ENCODE data around the gene TEX38. TPM values are rescaled to one million over a fixed set of nuclear protein-coding genes. Genes with fewer than 3 reads are reported as not detected.

The TEX38 gene
- total RNA-seq, result not detected

DNA sequence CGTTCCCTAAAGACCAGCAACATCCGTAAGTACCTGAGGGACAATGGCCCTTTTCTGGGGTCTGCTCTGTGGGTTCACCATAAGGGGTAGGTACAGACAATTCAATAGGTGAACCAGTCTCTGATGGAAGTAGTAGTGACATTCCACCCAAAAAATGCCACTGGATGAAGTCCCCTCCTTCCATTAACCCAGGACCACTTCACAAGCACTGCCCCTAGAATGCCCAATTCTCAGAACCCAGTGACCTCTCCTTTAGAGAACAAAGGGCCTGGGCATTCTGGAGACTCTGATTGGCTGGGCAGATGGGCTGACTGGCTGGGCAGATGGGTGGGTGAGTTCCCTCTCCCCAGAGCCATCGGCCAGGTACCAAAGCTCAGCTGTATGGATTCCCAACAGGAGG, at the start of gene TEX38:
Gene TEX38 (plus strand): TSS at position 301 of the 400 bp plus-strand sequence. CDS start 81 bp downstream, at position 382.
- H3K36me3 ChIP-seq, result peaks cover 0 to 10% of the 10 kb centered on the region in 2 donors
- H3K27ac ChIP-seq, result no peak within 1 kb of the TSS
- H3K4me1 ChIP-seq, result peaks cover 19% of the 10 kb centered on the region
- no peak for TF ChIP-seq POLR2A (IDR thresholded peaks at IDR 0.05)
- TF ChIP-seq, protein P1, sequence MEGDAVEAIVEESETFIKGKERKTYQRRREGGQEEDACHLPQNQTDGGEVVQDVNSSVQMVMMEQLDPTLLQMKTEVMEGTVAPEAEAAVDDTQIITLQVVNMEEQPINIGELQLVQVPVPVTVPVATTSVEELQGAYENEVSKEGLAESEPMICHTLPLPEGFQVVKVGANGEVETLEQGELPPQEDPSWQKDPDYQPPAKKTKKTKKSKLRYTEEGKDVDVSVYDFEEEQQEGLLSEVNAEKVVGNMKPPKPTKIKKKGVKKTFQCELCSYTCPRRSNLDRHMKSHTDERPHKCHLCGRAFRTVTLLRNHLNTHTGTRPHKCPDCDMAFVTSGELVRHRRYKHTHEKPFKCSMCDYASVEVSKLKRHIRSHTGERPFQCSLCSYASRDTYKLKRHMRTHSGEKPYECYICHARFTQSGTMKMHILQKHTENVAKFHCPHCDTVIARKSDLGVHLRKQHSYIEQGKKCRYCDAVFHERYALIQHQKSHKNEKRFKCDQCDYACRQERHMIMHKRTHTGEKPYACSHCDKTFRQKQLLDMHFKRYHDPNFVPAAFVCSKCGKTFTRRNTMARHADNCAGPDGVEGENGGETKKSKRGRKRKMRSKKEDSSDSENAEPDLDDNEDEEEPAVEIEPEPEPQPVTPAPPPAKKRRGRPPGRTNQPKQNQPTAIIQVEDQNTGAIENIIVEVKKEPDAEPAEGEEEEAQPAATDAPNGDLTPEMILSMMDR (IDR thresholded peaks at IDR 0.05), result no peak
- TF ChIP-seq POLR2AphosphoS5 (IDR thresholded peaks at IDR 0.05; ENCODE audit: insufficient read depth in 1 of 2, low read depth in 1 of 2), result no peak
- no peak for DNase-seq (ENCODE audit: extremely low spot score in 2 of 2)
- H3K27me3 ChIP-seq, result no peaks in the 10 kb centered on the region
- H3K4me3 ChIP-seq, result no peak within 1 kb of the TSS
- intact Hi-C loops (cut with DNase I), result no loop called here
- H3K9me3 ChIP-seq, result no peaks in the 10 kb centered on the region

DNA sequence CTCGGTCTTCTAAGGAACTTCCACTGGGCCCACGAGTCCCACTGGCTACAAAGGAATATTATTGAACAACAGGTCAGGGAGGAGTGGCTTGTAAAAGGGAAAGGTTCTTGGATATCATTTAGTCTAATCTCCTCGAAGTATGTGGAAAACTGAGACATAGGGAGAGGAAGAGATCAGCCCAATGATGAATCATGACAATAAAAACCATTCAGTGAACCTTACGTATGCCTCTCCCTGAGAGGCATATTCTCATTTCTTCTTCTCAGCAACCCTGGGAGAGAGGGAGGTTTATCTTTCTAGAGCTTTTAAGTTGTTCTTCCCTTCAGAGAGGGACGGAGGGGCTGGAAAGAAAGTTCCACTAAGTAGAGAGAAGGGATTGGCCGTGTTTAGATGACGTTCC, 49.7 kb upstream of the TEX38 start:
- TF ChIP-seq, protein P1 (IDR thresholded peaks at IDR 0.05), result no peak
- TF ChIP-seq POLR2A (IDR thresholded peaks at IDR 0.05) (no peak), POLR2AphosphoS5 (IDR thresholded peaks at IDR 0.05; ENCODE audit: insufficient read depth in 1 of 2, low read depth in 1 of 2) (no peak)
- no peaks in the 10 kb centered on the region for H3K9me3 ChIP-seq
- intact Hi-C loops (cut with DNase I), result no loop called here
- H3K27me3 ChIP-seq, result no peaks in the 10 kb centered on the region
- H3K4me3 ChIP-seq, result no peak overlapping the region
- peak overlapping the region; percentile 64 for H3K27ac ChIP-seq
- no peaks in the 10 kb centered on the region for H3K36me3 ChIP-seq
- H3K4me1 ChIP-seq, result peaks cover 30% of the 10 kb centered on the region
- no peak for DNase-seq (ENCODE audit: extremely low spot score in 2 of 2)

DNA sequence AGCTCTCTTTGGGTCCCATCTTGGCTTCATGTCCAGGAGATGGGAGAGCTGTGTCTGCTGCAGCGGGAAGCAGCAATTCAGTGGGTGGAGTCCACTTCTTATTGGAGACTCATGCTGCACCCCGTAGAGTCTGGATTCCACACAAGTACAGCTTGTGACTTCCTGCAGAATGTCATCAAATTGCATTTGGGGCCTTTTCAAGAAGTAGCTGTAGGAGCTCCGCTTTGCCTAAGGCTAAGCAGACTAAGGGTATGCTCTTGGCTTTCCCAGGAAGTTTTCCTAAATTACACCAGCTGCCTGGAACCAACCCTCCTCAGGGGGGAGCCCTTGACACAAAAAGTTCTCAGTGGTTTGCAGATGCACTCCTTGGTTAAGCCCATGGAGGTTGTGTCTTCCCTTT, 49.3 kb upstream of the TEX38 start:
- H3K27me3 ChIP-seq, result no peaks in the 10 kb centered on the region
- TF ChIP-seq, protein P1 (IDR thresholded peaks at IDR 0.05), result peak in 2 of 3 experiments; percentile 29 to 49
- TF ChIP-seq POLR2A (IDR thresholded peaks at IDR 0.05) (no peak), POLR2AphosphoS5 (IDR thresholded peaks at IDR 0.05; ENCODE audit: insufficient read depth in 1 of 2, low read depth in 1 of 2) (peak in 1 of 2 donors; percentile 27)
- H3K4me3 ChIP-seq, result no peak overlapping the region
- H3K4me1 ChIP-seq, result peaks cover 25% of the 10 kb centered on the region
- no peaks in the 10 kb centered on the region for H3K36me3 ChIP-seq
- intact Hi-C loops (cut with DNase I), result no loop called here
- no peak for DNase-seq (ENCODE audit: extremely low spot score in 2 of 2)
- H3K9me3 ChIP-seq, result no peaks in the 10 kb centered on the region
- H3K27ac ChIP-seq, result peak overlapping the region; percentile 64

DNA sequence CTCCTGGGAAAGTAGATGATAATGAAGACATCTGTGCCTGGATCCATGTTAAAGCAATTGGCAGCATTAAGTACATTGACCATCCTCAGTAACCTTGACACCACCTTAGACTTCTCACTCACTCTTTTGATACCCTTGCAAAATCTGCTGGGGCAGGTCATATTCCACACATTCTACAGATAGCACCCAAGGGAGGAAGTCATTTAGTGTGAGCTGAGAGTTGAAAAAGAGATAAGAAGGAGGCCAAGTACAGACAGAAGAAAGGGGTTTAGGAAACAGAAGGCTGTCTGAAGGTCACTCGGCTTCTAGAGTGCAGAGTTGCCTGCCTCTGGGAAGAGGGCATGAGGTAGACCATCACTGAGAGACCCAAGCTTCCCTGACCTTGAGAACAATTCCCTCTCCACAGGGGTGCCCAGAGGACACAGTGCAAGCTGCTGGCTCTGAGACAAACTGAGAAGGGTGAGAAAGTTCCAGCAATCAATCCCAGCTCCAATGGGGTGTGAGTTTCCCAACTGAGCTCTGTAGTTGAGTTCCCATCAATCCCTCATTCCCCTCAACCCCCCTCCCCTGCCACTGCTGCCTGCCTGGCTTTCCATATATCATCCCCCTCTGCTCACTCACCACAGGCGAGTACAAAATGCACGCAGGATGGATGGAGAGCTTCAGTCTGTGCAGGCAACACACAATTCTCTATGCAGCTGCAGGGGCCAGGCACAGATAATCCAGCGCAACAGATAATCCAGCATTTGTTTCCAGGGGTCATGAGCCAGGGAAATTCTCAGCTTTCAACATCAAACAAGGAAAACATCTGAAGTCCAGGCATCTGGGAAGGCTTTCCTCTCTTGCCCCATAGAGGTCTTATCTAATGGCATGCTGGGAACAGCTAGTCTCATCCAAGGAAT, 47.7 kb upstream of the TEX38 start:
- no peak for DNase-seq (ENCODE audit: extremely low spot score in 2 of 2)
- no peak for TF ChIP-seq POLR2A (IDR thresholded peaks at IDR 0.05)
- TF ChIP-seq, protein P1 (IDR thresholded peaks at IDR 0.05), result no peak
- TF ChIP-seq POLR2AphosphoS5 (IDR thresholded peaks at IDR 0.05; ENCODE audit: insufficient read depth in 1 of 2, low read depth in 1 of 2), result no peak
- H3K4me1 ChIP-seq, result peaks cover 23% of the 10 kb centered on the region
- no peak overlapping the region for H3K4me3 ChIP-seq
- no peak overlapping the region for H3K27ac ChIP-seq
- H3K27me3 ChIP-seq, result no peaks in the 10 kb centered on the region
- no peaks in the 10 kb centered on the region for H3K9me3 ChIP-seq
- H3K36me3 ChIP-seq, result no peaks in the 10 kb centered on the region
- intact Hi-C loops (cut with DNase I), result no loop called here

DNA sequence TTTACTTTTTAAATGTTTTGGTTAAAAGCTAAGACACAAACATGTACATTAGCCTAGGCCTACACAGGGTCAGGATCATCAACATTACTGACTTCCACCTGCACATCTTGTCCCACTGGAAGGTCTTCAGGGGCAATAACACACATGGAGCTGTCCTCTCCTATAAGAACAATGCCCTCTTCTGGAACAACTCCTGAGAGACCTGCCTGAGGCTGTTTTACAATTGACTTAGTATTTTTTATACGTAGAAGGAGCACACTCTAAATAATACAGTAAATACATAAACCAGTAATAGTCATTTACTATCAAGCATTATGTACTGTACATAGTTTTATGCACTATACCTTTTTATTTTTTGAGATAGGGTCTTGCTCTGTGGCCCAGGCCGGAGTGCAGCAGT, 40.9 kb upstream of the TEX38 start:
- Histone ChIP-seq H3K4me3 (no peak overlapping the region), H3K9me3 (no peaks in the 10 kb centered on the region), H3K27ac (no peak overlapping the region), H3K27me3 (no peaks in the 10 kb centered on the region), H3K4me1 (no peaks in the 10 kb centered on the region), H3K36me3 (peaks cover 0 to 24% of the 10 kb centered on the region in 2 donors)
- TF ChIP-seq POLR2A (IDR thresholded peaks at IDR 0.05) (no peak), POLR2AphosphoS5 (IDR thresholded peaks at IDR 0.05; ENCODE audit: insufficient read depth in 1 of 2, low read depth in 1 of 2) (no peak)
- TF ChIP-seq, protein P1 (IDR thresholded peaks at IDR 0.05), result no peak
- intact Hi-C loops (cut with DNase I), result no loop called here
- DNase-seq (ENCODE audit: extremely low spot score in 2 of 2), result no peak

Data from vagina (tissue), 2 donors.